ENCODE data around the gene YBX1.
"Not testable (repeated sequence)": the region's sequence is repeated elsewhere in the genome, so short reads cannot be mapped to it uniquely, and the experiment has no call there.

YBX1 gene

DNA sequence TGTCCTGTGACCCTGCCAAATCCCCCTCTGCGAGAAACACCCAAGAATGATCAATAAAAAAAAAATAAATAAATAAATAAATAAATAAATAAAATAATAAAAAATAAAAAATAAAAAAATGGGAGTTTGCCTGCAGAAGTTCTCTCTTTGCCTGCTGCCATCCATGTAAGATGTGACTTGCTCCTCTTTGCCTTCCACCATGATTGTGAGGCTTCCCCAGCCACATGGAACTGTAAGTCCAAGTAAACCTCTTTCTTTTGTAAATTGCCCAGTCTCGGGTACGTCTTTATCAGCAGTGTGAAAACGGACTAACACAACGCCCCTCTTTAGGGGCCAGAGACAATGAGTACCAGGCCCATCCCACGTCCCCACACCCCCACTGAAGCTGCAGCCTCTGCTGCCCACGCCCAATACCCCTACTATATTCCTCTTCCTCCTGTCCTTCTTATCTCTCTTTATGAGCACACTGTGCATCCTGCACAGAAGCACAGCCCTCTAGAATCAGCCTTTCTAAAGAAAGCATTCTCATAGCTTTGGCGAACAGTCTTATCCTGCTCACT lies 69.4 kb downstream of the YBX1 start:
- DNase-seq = not testable (repeated sequence)

DNA sequence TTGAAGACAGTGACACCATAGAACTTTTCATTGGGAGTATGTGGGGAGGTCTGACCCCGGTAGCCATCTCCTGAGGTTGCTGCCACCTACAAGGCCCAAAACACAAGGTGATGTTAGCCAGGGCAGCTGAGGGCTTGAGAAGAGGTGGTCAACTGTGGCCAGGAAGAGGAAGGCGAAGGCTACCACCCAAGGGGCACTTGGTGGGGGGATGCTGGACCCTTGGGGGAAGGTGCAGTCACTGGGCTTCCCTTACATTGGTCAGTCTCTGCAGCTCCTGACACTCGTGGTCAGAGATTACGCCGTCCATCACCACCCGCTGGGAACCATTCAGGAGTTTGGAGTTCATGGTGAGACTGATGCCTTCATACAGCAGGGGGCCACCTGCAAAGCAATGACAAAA lies 70.1 kb downstream of the YBX1 start:
- no peak for DNase-seq

DNA sequence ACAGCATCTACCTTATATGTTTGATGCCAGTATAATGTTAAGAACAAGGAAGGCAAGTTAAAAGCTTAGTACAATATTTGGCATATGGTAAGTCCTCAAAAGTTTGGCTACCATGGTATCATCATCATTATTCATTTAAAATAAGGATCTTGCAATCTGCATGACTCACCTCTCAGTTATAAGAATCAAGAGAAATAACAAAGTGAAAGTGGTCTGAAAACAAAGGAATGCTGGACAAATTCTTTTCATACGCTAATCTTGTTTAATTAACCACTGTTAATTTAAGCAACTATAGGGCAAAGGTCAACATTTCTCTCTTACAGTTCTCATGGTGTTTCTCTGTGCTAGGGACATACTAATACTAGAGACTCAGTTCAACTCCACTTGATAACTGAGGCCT lies 70.9 kb downstream of the YBX1 start:
- DNase-seq = no peak
